ENCODE results near the gene PGRMC2.

DNA sequence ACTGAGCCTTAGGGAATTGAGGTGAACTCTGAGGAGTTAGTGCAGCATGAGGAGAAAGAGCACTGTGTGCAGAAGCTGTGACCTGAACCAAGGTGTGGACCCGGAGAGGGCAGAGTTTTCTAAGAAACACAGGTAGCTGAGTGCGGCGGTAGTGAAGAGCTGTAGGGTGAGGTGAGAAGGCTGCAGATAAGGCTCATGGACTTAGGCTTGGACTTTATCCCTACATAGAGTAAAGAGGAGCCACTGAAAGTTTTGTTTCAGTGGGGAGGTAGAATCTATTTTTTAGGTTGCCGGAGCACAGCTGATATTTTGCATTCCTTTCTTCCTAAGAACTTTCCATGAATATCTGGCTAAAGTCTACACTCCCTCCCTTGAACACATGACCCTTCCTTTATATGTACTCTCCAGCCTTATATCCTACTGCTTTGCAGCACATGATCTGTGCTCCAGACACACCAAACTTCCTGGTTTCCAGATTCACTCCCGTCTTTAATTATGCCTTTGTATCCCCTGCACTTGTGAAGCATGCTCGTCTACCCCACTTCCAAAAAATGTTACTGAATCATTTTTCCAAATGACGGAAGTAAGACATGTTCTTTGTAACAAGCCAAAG, 10.6 kb upstream of the PGRMC2 start:
- TF ChIP-seq CTCF (IDR thresholded peaks at IDR 0.05) (no peak), POLR2A (IDR thresholded peaks at IDR 0.05) (no peak)
